ENCODE measurements around the gene SMARCA2. TPM values are rescaled to one million over a fixed set of nuclear protein-coding genes. Genes with fewer than 3 reads are reported as not detected.

The SMARCA2 gene
- total and polyA plus RNA-seq, 4 donors, result 18.8 to 67.0 (median 41.1) TPM

GRCh38 chr9:1979741-1980367 is 35.3 kb upstream of the SMARCA2 start:
- Histone ChIP-seq H3K4me1 (ENCODE audit: control insufficient read depth in 4 of 4, insufficient read depth in 4 of 4, low read length in 3 of 4) (peaks cover 6 to 32% (median 25%) of the 10 kb centered on the region in 4 donors), H3K9me3 (ENCODE audit: control insufficient read depth in 4 of 4, low read length in 3 of 4) (no peaks in the 10 kb centered on the region), H3K36me3 (ENCODE audit: control insufficient read depth in 4 of 4, insufficient read depth in 3 of 4, low read depth in 1 of 4, low read length in 3 of 4) (no peaks in the 10 kb centered on the region), H3K9ac (ENCODE audit: low read depth in 1 of 2, low read length in 2 of 2) (peak overlapping the region; percentile 24 to 69), H3K27me3 (ENCODE audit: control insufficient read depth in 4 of 4, insufficient read depth in 4 of 4, low read length in 3 of 4) (no peaks in the 10 kb centered on the region), H3K4me3 (ENCODE audit: low read depth in 1 of 3, low read length in 3 of 3) (peak overlapping the region; percentile 9 to 48 (median 34)), H3K27ac (ENCODE audit: low read depth in 1 of 2, low read length in 2 of 2) (peak overlapping the region; percentile 68 to 88)
- no peak for DNase-seq (ENCODE audit: low spot score)
- peak; percentile 65 for TF ChIP-seq TAF1 (conservative IDR thresholded peaks at IDR 0.05)
- TF ChIP-seq RAD21 (IDR thresholded peaks at IDR 0.05), result no peak
- TF ChIP-seq FOXA2 (IDR thresholded peaks at IDR 0.05), result peak; percentile 70
- TF ChIP-seq ATF3 (IDR thresholded peaks at IDR 0.05), result no peak
- peak; percentile 29 for TF ChIP-seq FOXA1 (IDR thresholded peaks at IDR 0.05)
- no peak for TF ChIP-seq MAX (IDR thresholded peaks at IDR 0.05)
- peak in 1 of 2 donors; percentile 28 for TF ChIP-seq HNF4A (conservative IDR thresholded peaks at IDR 0.05)
- peak; percentile 74 for TF ChIP-seq SP1 (IDR thresholded peaks at IDR 0.05)
- no peak for TF ChIP-seq NR2F2 (IDR thresholded peaks at IDR 0.05)
- TF ChIP-seq GABPA (IDR thresholded peaks at IDR 0.05 in 1 of 2, conservative IDR thresholded peaks at IDR 0.05 in 1 of 2), result no peak
- no peak for TF ChIP-seq CTCF (IDR thresholded peaks at IDR 0.05; ENCODE audit: low read depth, low read length, missing input control)
- TF ChIP-seq EGR1 (IDR thresholded peaks at IDR 0.05; ENCODE audit: low read depth in 2 of 2), result no peak
- TF ChIP-seq ZBTB33 (IDR thresholded peaks at IDR 0.05), result no peak
- TF ChIP-seq JUND (IDR thresholded peaks at IDR 0.05), result no peak
- TF ChIP-seq REST (IDR thresholded peaks at IDR 0.05), result peak; percentile 35
- TF ChIP-seq YY1 (IDR thresholded peaks at IDR 0.05), result peak; percentile 59
- TF ChIP-seq HNF4G (IDR thresholded peaks at IDR 0.05), result no peak
- TF ChIP-seq RXRA (IDR thresholded peaks at IDR 0.05), result peak in 1 of 2 donors; percentile 37
- WGBS, result 29% methylated on average over 7 of the region's 7 CpGs

Data from liver (tissue), 9 donors.